Activated naive CD4-positive, alpha-beta T cell treated with Interleukin-2 at 50 U/mL for 16 hours (primary cell): ENCODE measurements around the gene NPB.
A peak's percentile ranks its signal among the peaks of the same experiment; 100 is the strongest.

ENCODE experiments used
- DNase-seq: peaks from one replicate; pipeline ENCODE4 v3.0.0-alpha.2; 2020

Gene NPB

GRCh38 chr17:81870131-81870980 lies 31.7 kb upstream of the NPB start:
- peak; percentile 49 for DNase-seq

GRCh38 chr17:81870981-81871386 lies 31.1 kb upstream of the NPB start, which contains the start of gene ARHGDIA:
Gene ARHGDIA, minus strand, starts transcription at chr17:81871337. Its CDS starts 1,407 bp downstream, at chr17:81869930.
- no peak for DNase-seq

- DNase-seq, result peak; percentile 96
These were observed 30.4 kb upstream of the NPB start for GRCh38 chr17:81871387-81872230.

GRCh38 chr17:81877569-81877968 lies 24.5 kb upstream of the NPB start:
- no peak for DNase-seq

DNA sequence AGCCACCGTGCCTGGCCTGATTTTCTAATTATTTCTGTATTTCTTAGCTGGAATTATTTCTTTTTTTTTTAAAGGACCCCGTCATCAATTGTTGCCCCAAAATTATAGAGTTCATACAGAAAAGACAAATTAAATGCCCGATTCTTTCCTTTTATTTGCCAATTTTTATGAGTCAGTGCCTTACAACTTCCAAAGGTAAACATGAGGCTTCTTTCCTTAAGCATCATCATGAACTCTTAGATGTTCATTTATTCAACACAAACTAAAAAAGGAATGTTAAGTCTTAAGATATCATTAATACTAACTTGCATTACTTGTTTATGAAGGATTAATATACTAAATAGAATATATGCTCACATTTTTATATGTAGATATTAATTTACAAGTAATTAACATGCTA lies 23.7 kb upstream of the NPB start:
- DNase-seq, result no peak

DNA sequence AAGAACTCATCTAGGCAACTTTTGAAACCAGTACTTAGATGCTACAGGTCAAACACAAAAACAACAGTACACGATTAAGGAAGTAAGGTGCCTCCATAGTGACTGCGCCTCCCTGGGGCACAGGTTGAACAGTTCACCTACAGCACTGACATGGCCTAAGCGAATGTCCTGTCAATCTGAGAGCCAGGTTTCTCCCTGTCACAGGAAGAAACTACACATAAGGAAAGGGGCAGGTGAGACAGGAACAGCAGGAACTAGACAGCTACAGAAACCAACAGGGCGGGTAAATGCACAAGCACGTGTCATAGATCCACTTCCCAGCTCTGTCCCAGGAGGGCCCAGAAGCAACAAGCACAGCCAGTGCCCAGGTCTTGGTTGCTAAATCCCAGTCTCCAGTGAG lies 22.9 kb upstream of the NPB start:
- no peak for DNase-seq

DNA sequence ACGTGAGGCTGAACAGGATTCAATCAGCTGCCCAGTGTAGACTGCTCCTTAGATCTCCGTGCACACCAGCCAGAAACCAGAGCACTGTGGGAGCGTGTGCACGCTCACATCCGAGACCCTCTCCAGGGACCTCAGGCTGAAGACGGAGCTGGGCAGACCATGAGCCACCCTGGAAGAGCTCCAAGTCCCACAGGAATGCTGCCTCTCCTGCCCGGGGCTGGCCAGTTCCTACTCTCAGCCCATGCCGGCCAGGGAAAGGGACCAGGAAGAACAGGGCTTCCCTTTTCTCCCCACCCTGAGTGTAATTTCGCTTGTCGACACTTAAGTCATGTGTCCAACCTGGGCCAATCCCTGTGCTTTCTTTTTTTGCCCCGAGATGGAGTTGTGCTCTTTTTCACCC lies 17.5 kb upstream of the NPB start:
- no peak for DNase-seq

GRCh38 chr17:81884968-81885367 lies 17.1 kb upstream of the NPB start:
- DNase-seq, result no peak

- DNase-seq, result no peak
These were observed 16.6 kb upstream of the NPB start for GRCh38 chr17:81885454-81885853.

- no peak for DNase-seq
These were observed 16.0 kb upstream of the NPB start for GRCh38 chr17:81885869-81886548.

DNA sequence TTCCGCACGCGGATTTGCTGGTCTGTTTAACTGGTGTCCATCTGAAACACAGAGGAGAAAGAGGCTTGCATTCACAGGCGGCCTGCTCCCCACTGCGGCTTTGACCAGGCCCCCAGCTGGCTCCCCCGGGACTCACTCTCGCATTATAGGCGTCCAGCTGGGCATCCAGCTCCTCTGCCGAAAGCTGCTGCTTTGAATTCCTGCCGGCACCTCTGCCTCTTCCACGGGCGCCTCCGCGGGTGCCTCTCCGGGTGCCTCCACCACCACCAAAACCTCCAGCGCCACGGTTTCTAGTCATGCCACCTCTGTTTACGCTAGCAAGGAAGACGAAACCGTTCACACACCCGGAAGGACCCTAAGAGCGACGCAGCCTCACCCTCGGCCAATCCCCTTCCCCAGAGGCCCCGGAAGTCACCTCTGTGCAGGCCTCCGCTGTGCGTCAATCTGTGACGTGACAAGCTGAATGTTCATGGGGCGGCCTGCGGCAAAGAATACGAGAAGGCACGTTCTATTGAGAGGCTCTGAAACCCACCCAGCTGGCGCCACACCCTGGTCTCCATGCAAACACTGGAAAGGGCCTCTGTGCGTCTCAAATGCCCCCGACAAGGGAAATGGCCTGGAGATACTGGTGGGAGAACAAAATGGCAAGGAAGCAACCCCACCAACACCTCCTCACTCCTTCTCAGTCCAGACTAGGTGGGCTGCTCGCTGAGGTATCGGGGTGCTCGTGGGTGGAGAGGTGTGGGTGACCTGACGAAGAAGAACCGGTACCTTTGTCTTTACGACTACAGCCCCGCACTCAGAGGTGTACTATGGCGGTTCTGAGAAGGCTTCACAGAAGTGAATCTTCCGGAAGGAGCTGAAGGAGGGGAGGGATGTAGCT lies 13.7 kb upstream of the NPB start:
- no peak for DNase-seq

DNA sequence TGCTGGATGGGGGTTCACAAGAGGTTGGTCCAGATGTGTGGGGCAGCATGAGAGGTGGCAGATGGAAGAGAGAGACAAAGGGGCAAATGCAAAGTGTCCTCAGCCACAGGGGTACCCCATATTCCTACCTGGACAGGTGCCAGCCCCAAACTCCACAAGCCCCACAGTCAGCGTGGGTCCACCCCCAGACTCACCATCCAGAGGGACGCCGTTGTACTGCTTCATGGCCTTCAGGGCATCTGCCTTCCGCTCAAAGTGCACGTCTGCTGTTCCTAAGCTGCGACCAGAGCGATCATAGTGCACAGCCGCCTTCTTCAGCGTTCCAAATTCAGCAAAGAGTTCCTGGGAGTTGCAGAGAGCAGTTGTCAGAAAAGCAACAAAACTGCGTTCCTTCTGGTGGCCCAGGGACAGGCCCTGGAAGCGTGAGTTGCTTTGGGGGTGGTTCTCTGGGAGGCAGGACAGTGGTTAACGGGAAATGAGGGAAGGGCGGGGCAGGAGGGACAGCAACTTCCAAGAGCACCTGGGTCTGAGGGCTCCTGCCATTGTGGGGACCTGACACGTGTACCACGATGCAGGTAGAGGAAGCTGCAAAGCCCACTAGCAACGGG lies 12.9 kb upstream of the NPB start:
- no peak for DNase-seq

- no peak for DNase-seq
These were observed 12.4 kb upstream of the NPB start for GRCh38 chr17:81889602-81890001.

- DNase-seq, result peak; percentile 22
These were observed 11.4 kb upstream of the NPB start for GRCh38 chr17:81890447-81891302.

DNA sequence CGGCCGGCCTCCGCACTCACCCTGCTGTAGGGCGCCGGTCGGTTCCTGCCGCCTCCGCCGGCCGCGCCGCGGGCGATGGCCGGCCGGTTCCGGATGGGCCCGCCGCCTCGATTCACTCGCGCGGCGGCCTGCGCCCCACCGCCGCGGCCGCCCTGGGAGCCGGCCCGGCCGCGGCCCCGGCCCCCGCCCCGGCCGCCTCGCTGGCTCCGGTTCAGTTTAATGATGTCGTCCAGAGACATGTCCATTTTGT lies 10.8 kb upstream of the NPB start:
- DNase-seq, result no peak

DNA sequence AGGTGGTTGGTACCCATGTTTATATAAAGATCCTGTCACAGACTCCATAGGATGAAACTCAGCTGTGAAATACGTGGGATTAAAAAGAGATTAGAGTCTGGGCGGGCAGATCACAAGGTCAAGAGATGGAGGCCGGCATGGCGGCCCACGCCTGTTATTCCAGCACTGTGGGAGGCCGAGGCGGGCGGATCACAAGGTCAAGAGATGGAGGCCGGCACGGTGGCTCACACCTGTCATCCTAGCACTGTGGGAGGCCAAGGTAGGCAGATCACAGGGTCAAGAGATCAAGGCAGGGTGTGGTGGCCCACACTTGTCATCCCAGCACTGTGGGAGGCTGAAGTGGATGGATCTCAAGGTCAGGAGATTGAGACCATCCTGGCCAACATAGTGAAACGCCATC lies 6.6 kb upstream of the NPB start:
- DNase-seq, result no peak

- DNase-seq, result no peak
These were observed 3.8 kb upstream of the NPB start for GRCh38 chr17:81898029-81898866.

- DNase-seq, result no peak
These were observed 3.2 kb upstream of the NPB start for GRCh38 chr17:81898885-81899284.

- DNase-seq, result no peak
These were observed 2.4 kb upstream of the NPB start for GRCh38 chr17:81899514-81900166.
